Activated T-helper 1 cell treated with anti-CD3 and anti-CD28 coated beads, Interleukin-2, amount 50 U/mL, for 16 hours (primary cell): ENCODE data around the gene PSEN1.

ENCODE experiments used
- DNase-seq, 2 donors: peaks; one replicate each; pipeline ENCODE4 v3.0.0-alpha.2; 2020; ENCODE audit warnings: low read depth in 1 of 2, low spot score in 1 of 2

PSEN1 gene

GRCh38 chr14:73239393-73240241, 103.3 kb downstream of the PSEN1 start:
- no peak for DNase-seq

GRCh38 chr14:73240816-73241480, 104.6 kb downstream of the PSEN1 start:
- no peak for DNase-seq

- DNase-seq: no peak
These were observed 105.3 kb downstream of the PSEN1 start for GRCh38 chr14:73241481-73242165.

- DNase-seq: no peak
These were observed 106.1 kb downstream of the PSEN1 start for GRCh38 chr14:73242357-73242901.

- DNase-seq: no peak
These were observed 107.0 kb downstream of the PSEN1 start for GRCh38 chr14:73243341-73243740.

GRCh38 chr14:73243748-73244147, 107.4 kb downstream of the PSEN1 start:
- DNase-seq: no peak

GRCh38 chr14:73244541-73245290, 108.4 kb downstream of the PSEN1 start:
- no peak for DNase-seq

GRCh38 chr14:73245480-73246325, 109.4 kb downstream of the PSEN1 start:
- DNase-seq: no peak

GRCh38 chr14:73246387-73247150, 110.3 kb downstream of the PSEN1 start:
- DNase-seq: no peak

GRCh38 chr14:73248108-73248868, 112.0 kb downstream of the PSEN1 start:
- DNase-seq: no peak

- no peak for DNase-seq
These were observed 112.8 kb downstream of the PSEN1 start for GRCh38 chr14:73249108-73249507.

GRCh38 chr14:73249564-73250316, 113.4 kb downstream of the PSEN1 start:
- DNase-seq: no peak

GRCh38 chr14:73250317-73250713, 114.0 kb downstream of the PSEN1 start:
- no peak for DNase-seq

- no peak for DNase-seq
These were observed 114.6 kb downstream of the PSEN1 start for GRCh38 chr14:73250781-73251500.

- no peak for DNase-seq
These were observed 115.4 kb downstream of the PSEN1 start for GRCh38 chr14:73251516-73252215.

GRCh38 chr14:73252491-73253322, 116.4 kb downstream of the PSEN1 start:
- DNase-seq: no peak
